Brain microvascular endothelial cell (primary cell): ENCODE results near the gene SCN5A.
"Not testable (repeated sequence)": the region's sequence is repeated elsewhere in the genome, so short reads cannot be mapped to it uniquely, and the experiment has no call there.

Source experiments
- DNase-seq: peaks from one replicate; pipeline ENCODE4 v3.0.0-alpha.2; 2020
- H3K27ac ChIP-seq: fragments of 250-450 bp; sonication (Bioruptor Pico); 2 replicates; pipeline ENCODE4 v1.5.1; 2020; ENCODE audit warnings: mild to moderate bottlenecking, moderate library complexity
- H3K27me3 ChIP-seq: fragments of 250-450 bp; sonication (Bioruptor Pico); replicated peaks from 2 replicates; pipeline ENCODE4 v1.5.1; 2020; ENCODE audit warnings: mild to moderate bottlenecking
- H3K36me3 ChIP-seq: fragments of 250-450 bp; sonication (Bioruptor Pico); replicated peaks from 2 replicates; pipeline ENCODE4 v1.5.1; 2020; ENCODE audit warnings: mild to moderate bottlenecking
- H3K4me3 ChIP-seq: 2 replicates; pipeline ENCODE4 v1.5.1; 2011; ENCODE audit warnings: low read depth, mild to moderate bottlenecking, control low read depth, low read length, moderate library complexity
- in situ Hi-C: cut with HindIII; loops from 2 replicates; pipeline ENCODE4 v1.10.0; 2017; ENCODE audit warnings: low sequenced_read_pairs, low pct_ligation_motif_present
- TF ChIP-seq, protein P1 (sequence below): IDR thresholded peaks from 2 replicates; pipeline ENCODE4 v1.5.1; 2011; ENCODE audit warnings: low read depth, mild to moderate bottlenecking, moderate library complexity, low read length, control low read depth, inconsistent platforms; ENCODE audit errors: missing control alignments

Gene SCN5A

DNA sequence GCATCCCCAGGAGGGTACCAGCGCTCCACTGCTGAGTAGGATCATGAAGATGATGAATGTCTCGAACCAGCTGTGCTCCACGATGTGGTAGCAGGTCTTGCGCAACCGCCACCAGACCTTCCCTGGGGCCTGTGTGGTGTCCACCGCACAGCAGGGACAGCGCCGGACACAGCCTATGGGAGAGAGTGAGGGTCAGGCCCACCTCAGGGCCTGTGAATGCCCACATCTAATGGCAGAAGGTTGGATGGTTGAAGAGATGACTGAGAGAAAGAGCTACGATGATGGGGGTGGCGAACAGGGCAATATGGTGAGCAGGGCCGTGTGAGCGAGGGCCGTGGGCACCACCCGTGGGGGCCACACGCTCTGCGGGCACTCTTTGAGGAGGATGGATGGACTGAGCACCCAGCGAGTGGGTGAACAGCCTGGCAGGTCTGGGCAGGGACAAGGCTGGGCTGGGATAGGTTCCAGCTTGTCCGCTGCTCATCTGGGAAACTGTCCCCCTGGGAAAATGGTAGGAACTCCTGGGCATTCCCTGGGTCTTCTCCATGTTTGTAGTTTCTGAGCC, 74.1 kb downstream of the SCN5A start:
- H3K4me3 ChIP-seq = no peak overlapping the region
- H3K27me3 ChIP-seq = no peaks in the 10 kb centered on the region
- no peak overlapping the region for H3K27ac ChIP-seq
- no peak for DNase-seq
- TF ChIP-seq, protein P1, sequence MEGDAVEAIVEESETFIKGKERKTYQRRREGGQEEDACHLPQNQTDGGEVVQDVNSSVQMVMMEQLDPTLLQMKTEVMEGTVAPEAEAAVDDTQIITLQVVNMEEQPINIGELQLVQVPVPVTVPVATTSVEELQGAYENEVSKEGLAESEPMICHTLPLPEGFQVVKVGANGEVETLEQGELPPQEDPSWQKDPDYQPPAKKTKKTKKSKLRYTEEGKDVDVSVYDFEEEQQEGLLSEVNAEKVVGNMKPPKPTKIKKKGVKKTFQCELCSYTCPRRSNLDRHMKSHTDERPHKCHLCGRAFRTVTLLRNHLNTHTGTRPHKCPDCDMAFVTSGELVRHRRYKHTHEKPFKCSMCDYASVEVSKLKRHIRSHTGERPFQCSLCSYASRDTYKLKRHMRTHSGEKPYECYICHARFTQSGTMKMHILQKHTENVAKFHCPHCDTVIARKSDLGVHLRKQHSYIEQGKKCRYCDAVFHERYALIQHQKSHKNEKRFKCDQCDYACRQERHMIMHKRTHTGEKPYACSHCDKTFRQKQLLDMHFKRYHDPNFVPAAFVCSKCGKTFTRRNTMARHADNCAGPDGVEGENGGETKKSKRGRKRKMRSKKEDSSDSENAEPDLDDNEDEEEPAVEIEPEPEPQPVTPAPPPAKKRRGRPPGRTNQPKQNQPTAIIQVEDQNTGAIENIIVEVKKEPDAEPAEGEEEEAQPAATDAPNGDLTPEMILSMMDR = no peak
- in situ Hi-C loops = no loop called here
- no peaks in the 10 kb centered on the region for H3K36me3 ChIP-seq

DNA sequence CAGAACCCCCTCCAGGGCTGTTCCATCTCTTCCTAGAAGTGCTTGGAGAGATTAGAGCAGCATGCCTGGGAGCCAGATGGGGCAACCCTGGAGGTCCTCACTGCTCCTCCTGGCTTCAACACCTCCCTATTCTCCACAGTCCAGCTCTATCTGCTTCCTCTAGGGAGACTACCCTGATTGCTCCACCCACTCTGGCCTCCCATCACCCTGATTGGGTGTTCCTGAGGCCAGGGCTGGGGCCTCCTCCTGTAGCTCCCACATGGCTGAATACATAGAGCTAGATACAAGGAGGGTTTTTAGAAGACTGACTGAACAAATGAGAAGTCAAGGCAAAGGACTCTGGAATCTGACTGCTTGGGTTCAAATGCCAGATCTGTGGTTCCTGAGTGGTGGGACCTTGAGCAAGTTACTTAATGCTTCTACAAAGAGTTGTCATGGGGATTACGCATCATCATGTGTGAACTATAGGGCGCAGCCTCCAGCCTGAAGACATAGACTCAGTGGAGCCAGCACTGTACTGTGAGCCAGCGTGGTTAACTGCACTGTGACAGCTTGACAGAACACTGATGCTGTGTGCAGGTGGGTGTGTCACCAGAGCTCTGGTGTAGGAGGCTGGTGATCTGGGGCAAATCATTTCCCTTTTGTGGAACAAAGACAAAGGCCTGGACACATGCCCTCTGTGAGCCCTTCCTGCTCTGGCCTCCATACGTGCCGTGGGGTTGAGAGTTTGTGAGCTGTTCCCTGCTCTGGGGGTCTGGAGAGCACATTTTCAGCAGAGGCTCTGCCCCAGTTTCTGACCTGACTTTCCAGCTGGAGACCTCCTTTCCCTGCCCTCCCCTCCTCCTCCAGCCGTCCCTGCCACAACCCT, 74.8 kb downstream of the SCN5A start:
- TF ChIP-seq, protein P1 = no peak
- Histone ChIP-seq H3K27ac (no peak overlapping the region), H3K4me3 (no peak overlapping the region), H3K27me3 (no peaks in the 10 kb centered on the region), H3K36me3 (no peaks in the 10 kb centered on the region)
- DNase-seq = no peak
- in situ Hi-C loops = no loop called here

DNA sequence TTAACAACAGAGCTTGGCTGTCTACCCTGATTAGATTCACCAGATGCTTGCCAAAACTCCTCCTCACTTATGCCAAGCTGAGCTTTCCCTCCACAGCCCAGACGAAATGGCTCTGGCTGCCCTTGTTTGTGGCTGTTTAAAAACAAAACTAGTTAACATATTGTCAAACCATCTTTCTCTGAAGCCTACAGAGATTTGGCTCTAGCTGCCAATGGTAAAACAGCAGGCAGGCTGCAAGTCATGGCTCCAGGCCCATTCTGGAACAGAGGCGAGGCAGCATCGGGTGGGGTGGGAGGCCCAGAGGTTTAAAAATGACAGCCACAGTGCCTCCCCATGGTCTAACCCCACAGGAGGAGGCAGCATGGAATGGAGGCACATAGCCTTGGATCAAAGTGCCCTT, 75.9 kb downstream of the SCN5A start:
- Histone ChIP-seq H3K27me3 (no peaks in the 10 kb centered on the region), H3K36me3 (no peaks in the 10 kb centered on the region), H3K4me3 (no peak overlapping the region), H3K27ac (no peak overlapping the region)
- TF ChIP-seq, protein P1 = no peak
- in situ Hi-C loops = no loop called here
- no peak for DNase-seq

DNA sequence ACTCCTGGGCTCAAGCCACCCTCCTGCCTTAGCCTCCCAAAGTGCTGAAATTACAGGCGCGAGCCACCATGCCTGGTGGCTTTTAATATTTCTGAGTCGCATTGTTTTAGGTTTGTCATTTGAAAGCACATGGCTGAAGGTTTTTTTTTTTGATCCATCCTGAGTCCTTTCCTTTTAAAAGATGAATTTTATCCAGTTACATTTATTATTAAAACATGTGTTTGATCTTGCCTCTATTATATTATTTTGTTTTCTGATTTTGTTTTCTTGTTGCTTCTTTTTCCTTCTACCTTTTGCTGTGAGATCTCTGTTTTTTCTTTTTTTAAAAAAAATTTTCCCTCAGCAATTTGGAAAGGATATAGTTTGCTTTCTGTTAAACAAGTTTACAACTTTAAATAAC, 76.4 kb downstream of the SCN5A start:
- TF ChIP-seq, protein P1 = no peak
- no peak for DNase-seq
- Histone ChIP-seq H3K27ac (no peak overlapping the region), H3K27me3 (no peaks in the 10 kb centered on the region), H3K4me3 (no peak overlapping the region), H3K36me3 (no peaks in the 10 kb centered on the region)
- in situ Hi-C loops = no loop called here

DNA sequence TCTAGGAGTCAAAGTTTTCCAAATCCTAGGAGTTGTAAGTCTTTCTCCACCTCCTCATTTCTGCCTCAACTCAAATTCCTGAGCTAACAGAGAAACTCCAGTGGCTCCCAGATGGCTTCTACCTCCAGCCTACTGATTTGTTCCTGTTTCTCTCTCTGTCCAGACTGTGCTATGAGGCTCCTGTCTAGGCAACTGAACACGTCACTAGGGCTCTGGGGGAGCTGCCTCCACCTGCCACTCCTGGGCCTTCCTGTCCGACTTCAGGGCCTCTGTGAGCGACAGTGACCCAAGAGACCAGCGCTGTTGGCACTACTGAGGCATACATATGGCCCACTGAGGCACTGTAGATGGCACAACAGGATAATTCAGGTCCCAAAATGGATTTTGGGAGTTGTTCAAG, 82.0 kb downstream of the SCN5A start:
- Histone ChIP-seq H3K27ac (no peak overlapping the region), H3K36me3 (no peaks in the 10 kb centered on the region), H3K27me3 (no peaks in the 10 kb centered on the region), H3K4me3 (no peak overlapping the region)
- TF ChIP-seq, protein P1 = no peak
- DNase-seq = no peak
- in situ Hi-C loops = no loop called here

DNA sequence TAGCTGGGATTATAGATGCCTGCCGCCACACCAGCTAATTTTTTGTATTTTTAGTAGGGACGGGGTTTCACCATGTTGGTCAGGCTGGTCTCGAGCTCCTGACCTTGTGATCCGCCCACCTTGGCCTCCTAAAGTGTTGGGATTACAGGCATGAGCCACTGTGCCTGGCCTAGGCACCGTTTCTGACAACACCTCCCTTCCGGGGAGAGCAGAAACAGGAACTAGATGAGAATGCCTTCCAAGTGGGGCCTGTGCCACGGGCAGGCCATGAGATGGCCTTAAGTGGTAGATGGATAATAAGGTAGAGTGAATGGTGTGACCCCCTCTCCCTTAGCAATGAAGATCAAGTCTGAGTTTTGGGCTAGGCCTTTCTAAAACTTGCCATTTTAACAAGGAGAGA, 82.7 kb downstream of the SCN5A start:
- H3K36me3 ChIP-seq, H3K27ac ChIP-seq, H3K4me3 ChIP-seq, in situ Hi-C loops, DNase-seq, H3K27me3 ChIP-seq: not testable (repeated sequence)
